NCI-H1048 (cell line): Measurements from ENCODE around the gene PLAGL1.
"Not testable (repeated sequence)": the region's sequence is repeated elsewhere in the genome, so short reads cannot be mapped to it uniquely, and the experiment has no call there.

Experiments
- DNase-seq: peaks from one replicate; lab custom pipeline; 2025; lab: John Stamatoyannopoulos, UW

Gene PLAGL1, protein sequence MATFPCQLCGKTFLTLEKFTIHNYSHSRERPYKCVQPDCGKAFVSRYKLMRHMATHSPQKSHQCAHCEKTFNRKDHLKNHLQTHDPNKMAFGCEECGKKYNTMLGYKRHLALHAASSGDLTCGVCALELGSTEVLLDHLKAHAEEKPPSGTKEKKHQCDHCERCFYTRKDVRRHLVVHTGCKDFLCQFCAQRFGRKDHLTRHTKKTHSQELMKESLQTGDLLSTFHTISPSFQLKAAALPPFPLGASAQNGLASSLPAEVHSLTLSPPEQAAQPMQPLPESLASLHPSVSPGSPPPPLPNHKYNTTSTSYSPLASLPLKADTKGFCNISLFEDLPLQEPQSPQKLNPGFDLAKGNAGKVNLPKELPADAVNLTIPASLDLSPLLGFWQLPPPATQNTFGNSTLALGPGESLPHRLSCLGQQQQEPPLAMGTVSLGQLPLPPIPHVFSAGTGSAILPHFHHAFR

DNA sequence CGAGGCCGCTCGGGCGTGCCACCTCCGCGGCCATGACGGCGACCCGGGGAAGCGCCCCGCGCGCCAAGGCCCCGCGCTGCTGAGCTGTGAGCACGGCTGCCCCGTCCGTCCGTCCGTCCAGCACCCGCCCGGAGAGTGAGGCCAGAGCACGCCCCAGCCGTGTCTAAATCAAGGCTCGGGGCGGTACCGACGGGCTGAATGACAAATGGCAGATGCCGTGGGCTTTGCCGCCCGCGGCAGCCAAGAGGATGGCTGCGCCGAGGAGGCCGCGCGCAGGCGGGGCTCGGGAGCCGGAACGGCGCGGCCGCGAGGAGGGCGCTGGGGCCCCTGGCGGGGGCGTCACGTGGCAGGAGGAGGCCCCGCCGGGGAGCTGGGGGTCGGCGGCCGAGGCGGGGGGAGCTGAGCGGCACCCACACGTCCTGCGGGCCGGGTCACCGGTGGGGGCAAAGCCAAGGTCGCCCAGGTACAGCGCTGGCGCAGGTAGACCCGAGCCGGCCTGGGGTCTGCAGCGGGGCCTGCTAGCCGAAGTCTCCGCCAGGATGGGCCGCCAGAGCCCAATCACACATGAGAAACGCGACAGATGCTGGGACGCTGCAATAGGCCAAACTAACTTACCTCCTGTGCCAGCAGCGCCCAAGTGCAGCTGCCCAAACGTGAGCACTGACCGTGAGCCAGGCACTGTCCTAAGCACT, at the start of gene PLAGL1:
Gene PLAGL1 (minus strand): TSS at position 140 of the 692 bp plus-strand sequence. CDS start 60,123 bp downstream, outside the sequence.
- DNase-seq = no peak

DNA sequence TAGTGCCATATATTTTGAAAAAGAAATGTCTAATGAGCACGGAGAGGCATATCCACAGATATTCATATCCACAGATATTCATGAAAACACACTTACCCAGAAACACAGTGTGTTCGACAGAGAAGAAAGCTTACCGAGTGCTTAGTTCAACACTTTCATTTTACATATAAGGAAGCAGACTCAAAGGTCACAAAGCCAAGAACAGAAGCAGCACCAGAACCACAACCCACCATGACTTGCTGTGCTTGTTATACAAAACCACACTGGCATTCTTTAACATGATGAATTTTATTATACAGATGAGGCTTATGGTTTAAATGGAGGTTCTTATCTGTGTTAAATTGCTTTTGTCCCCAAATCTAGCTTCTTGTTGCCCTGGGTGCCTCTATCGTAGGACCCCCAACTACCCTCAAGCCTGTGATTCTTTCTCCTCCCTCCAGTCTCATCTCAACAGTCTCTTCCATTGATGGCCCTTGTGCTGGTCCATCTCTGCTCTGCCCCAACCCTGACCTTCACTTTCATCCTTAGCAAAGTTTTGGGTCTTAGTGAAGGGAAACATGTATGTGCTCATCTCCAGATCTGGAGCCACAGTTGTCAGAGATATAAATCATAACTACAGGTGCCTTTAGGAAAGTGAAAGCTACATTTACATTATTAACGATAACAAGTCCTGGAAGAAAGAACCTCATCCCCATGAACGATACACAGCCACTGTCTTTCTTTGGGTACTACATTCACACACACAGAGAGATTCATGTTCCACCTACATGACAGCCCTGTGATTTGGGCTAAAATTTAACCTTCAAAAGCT, 47.3 kb upstream of the PLAGL1 start:
- no peak for DNase-seq

DNA sequence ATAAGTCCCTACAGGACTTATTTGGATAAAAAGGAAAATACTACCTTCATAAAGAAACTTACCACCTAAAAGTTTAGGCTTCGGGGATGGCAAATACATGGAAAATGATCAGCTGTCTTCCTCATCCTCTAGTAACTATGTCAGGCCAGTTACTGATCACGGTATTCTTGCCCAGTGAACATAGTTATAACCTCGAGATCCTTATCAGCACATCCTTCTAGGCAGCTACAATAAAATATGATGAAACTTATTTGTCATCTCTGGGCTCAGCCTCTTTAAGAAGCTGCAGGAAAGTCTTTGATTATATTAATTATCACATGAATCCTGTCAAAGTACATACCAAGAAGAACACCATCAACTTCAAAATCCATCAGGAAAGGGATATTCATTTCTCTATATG, 45.5 kb upstream of the PLAGL1 start:
- no peak for DNase-seq

DNA sequence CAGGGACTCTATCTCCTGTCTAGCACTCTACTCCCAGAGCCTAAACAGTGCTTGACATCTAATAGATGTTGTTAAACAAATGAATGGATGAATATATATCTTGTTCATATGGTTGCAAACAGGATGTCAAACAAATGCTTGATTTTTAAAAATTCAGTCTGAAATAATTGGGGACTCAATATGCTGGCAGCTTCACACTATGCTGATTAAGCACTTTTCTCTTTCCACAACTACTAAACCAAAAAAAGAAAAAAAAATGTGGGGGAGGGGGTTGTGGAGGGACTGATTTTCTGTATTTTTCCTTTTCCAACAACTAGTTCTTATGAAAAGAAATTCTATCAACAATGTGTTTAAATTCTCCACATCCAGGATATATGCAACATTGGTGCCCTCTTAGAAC, 44.4 kb upstream of the PLAGL1 start:
- DNase-seq = no peak

DNA sequence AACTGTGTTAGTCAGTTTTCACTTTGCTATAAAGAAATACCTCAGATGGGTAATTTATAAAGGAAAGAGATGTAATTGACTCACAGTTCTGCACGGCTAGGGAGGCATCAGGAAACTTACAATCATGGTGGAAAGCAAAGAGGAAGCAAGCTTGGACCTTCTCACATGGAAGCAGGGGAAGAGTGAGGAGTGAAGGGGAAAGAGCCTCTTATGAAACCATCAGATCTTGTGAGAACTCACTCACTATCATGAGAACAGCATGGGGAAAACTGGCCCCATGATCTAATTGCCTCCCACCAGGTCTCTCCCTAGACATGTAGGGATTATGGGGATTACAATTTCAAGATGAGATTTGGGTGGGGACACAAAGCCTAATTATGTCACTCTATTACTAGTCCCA, 41.3 kb upstream of the PLAGL1 start:
- DNase-seq = no peak

DNA sequence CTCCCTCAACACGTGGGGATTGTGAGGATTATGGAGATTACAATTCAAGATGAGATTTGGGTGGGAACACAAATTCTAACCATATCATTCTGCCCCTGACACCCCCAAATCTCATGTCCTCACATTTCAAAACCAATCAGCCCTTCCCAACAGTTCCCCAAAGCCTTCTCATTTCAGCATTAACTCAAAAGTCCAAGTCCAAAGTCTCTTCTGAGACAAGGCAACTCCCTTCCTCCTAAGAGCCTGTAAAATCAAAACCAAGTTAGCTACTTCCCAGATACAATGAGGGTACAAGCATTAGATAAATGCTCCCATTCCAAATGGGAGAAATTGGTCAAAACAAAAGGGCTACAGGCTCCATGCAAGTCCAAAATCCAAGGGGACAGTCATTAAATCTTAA, 39.6 kb upstream of the PLAGL1 start:
- DNase-seq = no peak

DNA sequence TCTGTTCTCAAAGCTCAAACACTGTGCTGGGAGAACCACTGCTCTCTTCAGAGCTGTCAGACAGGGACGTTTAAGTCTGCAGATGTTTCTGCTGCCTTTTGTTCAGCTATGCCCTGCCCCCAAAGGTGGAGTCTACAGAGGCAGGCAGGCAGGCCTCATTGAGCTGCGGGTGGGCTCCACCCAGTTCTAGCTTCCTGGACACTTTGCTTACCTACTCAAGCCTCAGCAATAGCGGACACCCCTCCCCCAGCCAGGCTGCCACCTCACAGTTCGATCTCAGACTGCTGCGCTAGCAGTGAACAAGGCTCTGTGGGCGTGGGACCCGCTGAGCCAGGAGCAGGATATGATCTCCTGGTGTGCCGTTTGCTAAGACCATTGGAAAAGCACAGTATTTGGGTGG, 38.6 kb upstream of the PLAGL1 start:
- not testable (repeated sequence) for DNase-seq

DNA sequence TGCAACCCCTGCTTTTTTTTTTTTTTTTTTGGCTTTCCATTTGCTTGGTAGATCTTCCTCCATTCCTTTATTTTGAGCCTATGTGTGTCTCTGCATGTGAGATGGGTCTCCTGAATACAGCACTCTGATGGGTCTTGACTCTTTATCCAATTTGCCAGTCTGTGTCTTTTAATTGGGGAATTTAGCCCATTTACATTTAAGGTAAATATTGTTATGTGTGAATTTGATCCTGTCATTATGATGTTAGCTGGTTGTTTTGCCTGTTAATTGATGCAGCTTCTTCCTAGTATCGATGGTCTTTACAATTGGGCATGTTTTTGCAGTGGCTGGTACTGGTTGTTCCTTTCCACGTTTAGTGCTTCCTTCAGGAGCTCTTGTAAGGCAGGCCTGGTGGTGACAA, 36.9 kb upstream of the PLAGL1 start:
- not testable (repeated sequence) for DNase-seq

DNA sequence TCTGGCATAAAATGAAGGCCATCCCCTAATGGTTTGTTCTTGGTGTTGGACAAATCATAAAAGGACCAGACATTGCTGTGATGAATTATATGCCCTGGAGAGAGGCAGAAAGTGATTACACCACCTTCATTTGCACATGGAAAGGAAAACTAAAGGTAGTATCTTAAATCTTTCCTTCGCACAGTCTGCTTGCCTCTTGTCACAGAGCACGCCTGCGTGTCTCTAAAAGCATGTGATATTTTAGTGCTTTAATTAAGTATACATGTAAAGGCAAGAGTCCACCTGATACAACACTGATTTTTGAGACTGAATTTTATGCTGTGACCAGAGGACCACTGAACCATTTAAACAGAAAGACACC, 28.8 kb upstream of the PLAGL1 start:
- no peak for DNase-seq

DNA sequence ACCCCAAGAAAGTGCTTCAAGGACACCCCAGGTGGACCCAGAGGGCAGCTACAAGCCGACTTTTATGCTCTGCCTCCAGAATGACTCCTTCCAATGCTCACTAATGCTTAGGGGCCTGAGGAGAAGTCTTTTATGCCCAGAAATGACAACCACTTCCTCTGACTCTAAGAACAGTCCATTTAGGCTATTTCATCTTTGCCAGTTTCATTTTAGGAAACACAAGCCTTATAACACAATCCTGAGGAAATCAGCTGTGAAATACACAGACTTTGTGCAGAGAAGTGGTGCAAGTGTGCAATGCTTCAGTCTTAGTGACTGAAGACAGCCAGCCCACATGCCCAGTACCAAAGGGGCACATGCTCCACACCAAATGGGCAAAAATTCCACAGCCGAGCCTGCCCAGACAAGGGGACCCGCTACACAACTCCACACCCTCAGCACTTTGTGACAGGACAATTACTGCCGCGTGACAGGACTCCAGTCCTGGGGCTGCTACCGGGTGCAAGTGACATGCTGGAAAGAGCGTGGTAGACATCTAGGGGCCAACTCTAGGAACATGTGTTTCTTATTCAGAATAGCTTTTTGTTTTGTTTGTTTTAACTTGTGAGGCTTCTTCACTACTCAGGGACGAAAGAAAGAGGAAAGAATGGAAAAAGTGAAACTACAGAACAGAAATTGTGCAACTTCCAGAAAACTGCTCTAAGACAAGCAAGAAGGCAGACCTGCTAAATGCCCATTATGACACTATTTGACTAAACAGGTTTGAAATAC, 28.2 kb upstream of the PLAGL1 start:
- no peak for DNase-seq

DNA sequence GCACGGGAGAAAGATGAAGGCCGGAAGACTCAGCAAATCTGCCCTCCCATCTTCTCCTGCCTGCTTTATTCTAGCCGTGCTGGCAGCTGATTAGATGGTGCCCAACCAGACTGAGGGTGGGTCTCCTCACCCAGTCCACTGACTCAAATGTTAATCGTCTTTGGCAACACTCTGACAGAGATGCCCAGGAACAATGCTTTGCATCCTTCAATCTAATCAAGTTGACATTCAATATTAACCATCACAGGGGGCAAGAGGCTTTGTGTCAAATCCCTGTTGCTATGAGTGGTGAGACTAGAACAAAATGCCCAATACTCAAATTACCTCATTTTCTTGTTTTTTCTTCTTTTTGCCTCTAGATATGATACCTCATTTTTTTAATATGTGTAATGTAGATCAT, 27.4 kb upstream of the PLAGL1 start:
- DNase-seq = no peak

DNA sequence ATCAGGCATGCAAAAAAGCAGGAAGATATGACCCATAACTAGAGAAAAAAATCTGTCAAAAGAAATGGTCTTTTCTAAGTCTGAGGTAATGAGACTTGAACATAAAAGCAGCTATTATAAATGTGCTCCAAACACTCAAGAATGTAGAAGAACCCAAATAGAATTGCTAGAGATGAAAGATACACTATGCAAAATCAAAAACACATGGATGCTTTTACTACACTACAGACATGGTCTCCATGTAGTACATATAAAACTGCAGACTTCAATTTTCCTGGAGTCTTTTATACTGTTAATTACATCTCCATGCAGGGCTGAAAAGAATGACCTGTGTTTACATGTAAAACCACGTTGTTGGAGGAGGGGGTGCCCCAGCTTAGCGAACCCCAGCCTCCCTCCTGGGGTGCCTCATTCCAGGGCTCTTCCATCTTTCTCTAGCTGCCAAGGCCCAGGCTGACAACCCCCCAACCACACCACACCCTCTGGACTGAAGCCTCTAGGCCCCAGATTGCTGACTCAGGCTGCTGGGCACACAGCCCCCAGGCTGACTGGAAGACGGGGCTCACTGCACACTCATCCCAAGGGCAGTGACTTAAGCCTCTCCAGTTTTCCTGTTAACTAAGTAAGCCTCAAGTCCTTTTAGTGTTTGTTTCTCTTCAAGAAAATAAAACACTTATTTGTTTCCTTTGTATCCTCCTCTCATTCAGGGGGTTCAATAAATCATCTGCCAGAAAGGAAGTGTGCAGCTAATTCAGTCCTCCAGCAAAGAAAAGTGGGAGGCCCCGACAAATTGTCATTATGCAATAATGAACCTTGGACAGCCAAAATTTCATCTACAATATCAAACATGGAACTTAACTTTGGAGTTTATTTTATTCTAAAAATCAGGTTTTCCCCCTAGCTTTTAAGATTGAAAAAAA, 26.0 kb upstream of the PLAGL1 start:
- DNase-seq = no peak

DNA sequence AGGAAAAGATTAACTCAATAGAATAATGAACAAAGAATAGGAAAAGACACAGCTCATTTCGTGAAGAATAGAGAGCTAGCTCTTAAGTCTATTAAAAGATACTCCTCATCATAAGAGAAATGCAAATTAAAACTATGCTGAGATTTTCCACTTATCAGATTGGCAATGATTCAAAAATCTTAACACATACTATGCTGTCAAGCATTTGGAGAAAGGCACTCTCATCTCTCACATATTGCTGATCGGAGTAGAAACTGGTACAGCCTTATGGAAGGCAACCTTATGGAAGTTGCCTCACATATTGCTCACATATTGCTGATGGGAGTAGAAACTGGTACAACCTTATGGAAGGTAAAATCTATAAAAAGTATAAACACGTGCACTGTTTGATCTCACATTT, 21.4 kb upstream of the PLAGL1 start:
- no peak for DNase-seq

DNA sequence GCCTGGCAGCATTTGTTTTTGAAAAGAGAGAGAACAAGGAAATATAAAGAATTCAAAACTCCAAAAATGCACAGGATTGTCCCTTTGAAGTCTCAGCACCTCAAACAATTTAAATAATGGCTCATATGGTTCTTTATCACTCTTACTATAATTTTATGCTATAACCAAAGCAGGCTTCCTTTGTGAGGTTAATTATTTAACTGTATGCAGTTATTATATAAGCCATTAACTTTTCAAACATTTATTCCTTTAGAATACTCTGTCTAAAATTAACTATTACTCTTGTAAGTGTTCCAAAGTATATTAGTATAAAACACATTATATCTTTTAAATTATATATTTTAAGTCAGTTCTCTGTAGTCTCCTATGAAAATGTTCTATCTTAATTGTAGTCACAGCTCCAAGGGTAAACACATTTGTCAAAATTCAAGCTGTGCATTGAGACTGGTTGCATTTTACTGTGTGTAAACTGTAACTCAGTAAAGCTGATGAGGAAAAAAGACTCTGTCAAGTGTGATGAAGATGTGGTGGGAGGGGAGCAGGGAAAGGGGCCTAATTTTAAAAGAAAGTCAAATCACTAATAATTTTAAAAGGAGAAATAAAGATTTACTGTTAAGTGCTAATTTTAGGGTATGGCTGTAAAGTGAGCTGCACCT, 20.0 kb upstream of the PLAGL1 start:
- no peak for DNase-seq

DNA sequence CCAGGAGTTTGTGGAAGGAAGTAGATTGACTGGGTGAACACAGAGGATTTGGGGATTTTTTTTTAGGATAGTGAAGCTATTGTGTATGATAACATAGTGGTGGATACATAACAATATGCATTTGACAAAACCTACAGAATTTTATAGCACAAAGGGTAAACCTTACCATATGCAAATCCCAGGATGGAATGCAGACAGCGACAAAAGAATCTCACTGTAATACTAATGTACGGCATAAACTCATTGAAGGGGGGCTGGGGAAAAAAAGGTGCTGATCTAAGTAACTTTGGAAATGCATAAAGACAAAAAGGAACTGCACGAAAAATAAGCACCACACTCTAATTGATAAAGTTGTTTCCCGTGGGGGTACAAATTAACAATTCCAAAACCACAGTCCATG, 15.2 kb upstream of the PLAGL1 start:
- DNase-seq = no peak

DNA sequence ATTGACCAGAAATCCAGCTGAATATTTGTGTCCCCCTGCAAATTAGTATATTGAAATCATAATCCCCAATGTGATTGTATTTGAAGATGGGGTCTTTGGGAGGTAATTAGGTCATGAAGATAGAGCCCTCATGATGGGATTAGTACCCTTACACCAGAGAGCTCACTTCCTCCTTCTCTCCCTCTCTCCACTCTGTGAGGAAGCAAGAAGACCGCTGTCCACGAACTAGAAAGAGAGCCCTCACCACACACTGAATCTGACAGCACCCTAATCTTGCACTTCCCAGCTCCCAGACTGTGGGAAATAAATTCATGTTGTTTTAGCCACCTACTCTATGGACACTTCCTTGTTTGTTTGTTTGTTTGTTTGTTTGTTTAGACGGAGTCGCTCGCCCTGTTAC, 11.9 kb upstream of the PLAGL1 start:
- no peak for DNase-seq

DNA sequence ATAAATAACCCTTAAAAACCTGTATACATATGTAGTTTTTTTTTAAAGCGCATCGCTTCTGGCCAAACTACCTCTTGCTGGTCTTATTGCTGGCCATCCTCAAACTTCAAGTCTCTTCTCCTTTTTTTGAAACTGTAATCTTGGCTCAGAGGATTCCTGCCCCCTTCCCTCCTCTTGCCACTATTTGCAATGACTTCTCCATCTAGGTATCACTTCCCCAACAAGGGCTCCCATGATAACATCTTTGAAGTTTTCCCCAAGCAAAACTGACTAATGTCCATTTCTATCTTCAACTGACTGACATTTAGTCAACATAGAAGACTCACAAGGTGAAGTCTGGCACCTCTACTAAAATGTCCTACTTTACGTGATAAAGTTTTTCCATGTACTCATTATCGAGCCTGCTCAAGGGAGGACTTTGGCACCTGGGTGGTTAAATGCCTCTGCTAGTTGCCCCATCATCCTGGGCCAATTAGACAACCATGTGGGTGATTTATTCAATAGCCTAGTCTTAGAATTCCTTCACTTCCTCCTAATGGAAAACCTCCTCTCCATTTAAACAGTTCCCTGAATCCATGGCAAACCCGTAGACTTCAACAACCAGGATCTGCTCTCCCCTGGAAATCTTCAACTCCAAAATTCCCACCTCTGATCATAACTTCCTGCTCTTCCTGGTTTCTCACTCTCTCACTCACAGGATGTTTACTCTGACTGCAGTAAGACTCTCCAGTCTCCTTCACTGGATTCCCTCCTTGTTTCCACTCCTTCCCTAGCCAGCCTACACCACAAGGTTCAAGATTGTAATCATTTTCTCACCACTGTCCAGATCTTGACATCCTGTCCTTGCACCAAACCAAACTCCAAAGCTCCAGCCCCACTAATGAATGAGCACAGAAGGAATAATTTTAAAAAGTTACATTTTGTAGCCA, 9.4 kb upstream of the PLAGL1 start:
- no peak for DNase-seq

DNA sequence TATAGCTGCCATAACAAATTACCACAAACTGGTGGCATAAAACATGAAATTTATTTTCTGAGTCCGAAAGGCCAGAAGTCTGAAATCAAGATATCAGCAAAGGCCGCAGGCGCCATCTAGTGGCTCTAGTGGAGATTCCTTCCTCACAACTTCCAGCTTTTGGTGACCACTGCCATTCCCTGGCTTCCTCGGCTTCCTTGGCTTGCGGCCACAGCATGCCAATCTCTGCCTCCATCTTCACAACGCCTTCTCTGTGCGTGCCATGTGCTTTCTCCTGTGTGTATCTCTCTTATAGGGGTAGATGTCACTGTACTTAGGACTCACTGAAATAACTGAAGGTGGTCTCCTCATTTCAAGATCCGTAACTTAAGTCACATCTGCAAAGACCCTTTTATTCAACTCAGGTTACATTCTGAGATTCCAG, 5.4 kb upstream of the PLAGL1 start:
- peak; percentile 55 for DNase-seq

DNA sequence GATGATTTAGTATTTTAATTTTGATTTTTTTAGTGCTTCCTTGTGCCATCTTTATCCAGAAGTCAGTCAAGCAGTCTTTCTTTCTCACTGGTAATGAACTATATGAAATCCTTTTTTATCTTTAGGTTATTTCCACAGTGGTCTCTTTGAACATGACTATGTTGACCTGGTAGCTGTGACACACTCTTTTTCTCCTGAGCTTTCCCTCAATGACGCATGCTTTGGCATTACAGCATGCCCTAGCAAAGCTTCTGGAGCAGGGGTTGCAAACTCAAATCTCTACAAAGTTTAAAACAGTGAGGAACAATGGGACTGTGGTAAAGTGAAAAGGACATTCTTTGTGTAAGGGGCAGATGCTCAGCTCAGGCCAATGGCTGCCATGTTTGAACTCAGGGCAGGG, 4.5 kb upstream of the PLAGL1 start:
- DNase-seq = no peak
